NCI-H2029 (cell line): Measurements from ENCODE around the gene ZMAT3.

Source experiments
- DNase-seq: peaks from one replicate; lab custom pipeline; 2025; lab: John Stamatoyannopoulos, UW

Gene ZMAT3

GRCh38 chr3:179021119-179021903, 50.3 kb downstream of the ZMAT3 start:
- no peak for DNase-seq

- no peak for DNase-seq
Measured at GRCh38 chr3:179020112-179020511, 51.5 kb downstream of the ZMAT3 start.

GRCh38 chr3:179018808-179019207, 52.8 kb downstream of the ZMAT3 start:
- DNase-seq: no peak

- DNase-seq: no peak
Measured at GRCh38 chr3:179016979-179017670, 54.5 kb downstream of the ZMAT3 start.

GRCh38 chr3:179015551-179016020, 56.0 kb downstream of the ZMAT3 start:
- DNase-seq: peak; percentile 66

- no peak for DNase-seq
Measured at GRCh38 chr3:179005706-179006105, 65.9 kb downstream of the ZMAT3 start.

- DNase-seq: no peak
Measured at GRCh38 chr3:179005213-179005612, 66.4 kb downstream of the ZMAT3 start.

- no peak for DNase-seq
Measured at GRCh38 chr3:179000659-179001058, 71.0 kb downstream of the ZMAT3 start.

GRCh38 chr3:179000144-179000543, 71.5 kb downstream of the ZMAT3 start:
- DNase-seq: no peak

GRCh38 chr3:178996399-178996798, 75.2 kb downstream of the ZMAT3 start:
- DNase-seq: no peak

- DNase-seq: no peak
Measured at GRCh38 chr3:178990293-178990692, 81.3 kb downstream of the ZMAT3 start.

- no peak for DNase-seq
Measured at GRCh38 chr3:178989821-178990220, 81.8 kb downstream of the ZMAT3 start.

GRCh38 chr3:178987745-178988144, 83.9 kb downstream of the ZMAT3 start:
- no peak for DNase-seq

GRCh38 chr3:178986456-178986855, 85.2 kb downstream of the ZMAT3 start:
- DNase-seq: no peak

- DNase-seq: no peak
Measured at GRCh38 chr3:178982137-178982536, 89.5 kb downstream of the ZMAT3 start.

GRCh38 chr3:178975320-178975719, 96.3 kb downstream of the ZMAT3 start:
- no peak for DNase-seq

GRCh38 chr3:178971614-178972013, 100.0 kb downstream of the ZMAT3 start:
- DNase-seq: no peak

GRCh38 chr3:178969004-178969700, 102.5 kb downstream of the ZMAT3 start:
- no peak for DNase-seq
